Erythroblast (primary cell): ENCODE results near the gene RNF212B.

ENCODE experiments used
- GATA1 ChIP-seq: IDR thresholded peaks from 2 replicates; pipeline ENCODE4 v1.6.1; 2011; ENCODE audit warnings: low read depth, mild to moderate bottlenecking, control low read depth, low read length, moderate library complexity
- POLR2A ChIP-seq: IDR thresholded peaks from 2 replicates; pipeline ENCODE4 v1.6.1; 2011; ENCODE audit warnings: mild to moderate bottlenecking, low read length

DNA sequence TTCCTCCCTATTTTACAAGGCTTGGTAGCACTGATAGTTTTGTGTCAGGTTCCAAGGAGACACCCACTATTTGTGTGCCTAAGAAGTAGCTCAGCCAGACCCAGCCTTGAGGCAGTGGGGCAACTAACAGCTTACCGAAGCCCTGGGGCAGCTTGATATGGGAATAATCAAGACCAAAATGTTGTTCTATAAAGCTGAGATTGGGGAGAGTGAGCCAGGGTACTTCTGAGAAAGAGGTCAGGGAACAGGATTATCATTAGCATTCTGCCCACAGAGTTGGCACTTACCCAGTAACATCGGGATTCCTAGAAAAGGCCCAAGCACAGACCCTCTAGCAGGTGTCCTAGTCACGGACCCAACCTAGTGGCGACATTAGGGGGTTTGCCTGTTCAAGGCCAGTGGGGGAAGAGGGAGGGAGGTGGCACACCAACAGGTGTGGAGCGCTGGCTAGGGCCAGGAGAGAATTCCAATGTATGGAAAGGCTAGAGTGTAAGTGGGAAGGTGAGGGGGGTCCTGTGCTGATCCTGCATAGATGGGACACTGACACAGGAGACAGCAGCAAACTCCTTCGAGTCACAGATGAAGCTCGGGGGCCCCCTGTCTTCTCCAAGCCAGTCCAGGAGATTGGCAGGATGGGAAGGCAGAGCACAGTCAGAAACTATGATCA, 60.0 kb downstream of the RNF212B start:
- TF ChIP-seq POLR2A (no peak), GATA1 (no peak)
